HG03064 (cell line): ENCODE data around the gene KCNC2.

ENCODE experiments used
- ATAC-seq: cut with Tn5 transposase; IDR thresholded peaks from one replicate; pipeline ENCODE4 v1.9.1; 2021; ENCODE audit warnings: low read depth; ENCODE audit not compliant: unreplicated experiment

The KCNC2 gene

DNA sequence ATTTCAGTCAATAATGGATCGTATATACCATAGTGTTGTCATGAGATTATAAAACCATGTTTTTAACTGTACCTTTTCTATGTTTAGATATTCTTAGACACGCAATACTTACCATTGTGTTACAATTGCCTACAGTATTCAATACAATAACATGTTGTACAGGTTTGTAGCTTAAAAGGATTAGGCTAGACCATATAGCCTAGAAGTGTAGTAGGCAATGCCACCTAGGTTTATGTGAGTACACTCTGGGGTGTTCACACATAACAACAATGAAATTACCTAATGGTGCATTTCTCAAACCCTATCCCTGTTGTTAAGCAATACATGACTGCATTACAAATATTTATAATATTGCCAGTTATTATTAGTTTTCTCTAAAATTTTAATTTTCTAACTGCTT is 144.2 kb downstream of the KCNC2 start:
- ATAC-seq, result no peak

DNA sequence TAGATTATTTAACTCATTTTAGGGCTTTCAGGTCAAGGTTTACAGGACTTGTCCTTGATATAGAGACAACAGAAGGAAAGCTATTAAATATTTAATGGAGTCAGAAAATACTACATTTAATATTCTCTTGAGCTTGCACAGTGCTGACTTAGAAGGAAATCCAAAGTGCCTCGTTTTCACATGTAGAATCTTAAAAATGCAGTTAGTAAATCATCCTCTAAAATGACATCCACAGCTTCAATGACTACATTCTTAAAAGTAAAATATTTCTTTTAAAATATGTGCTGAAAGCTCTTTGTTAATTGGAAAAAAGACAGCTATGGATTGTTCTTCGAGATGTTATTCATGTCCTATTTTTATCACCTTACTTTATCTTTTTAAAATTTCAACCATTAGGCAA is 146.9 kb downstream of the KCNC2 start:
- ATAC-seq, result no peak

DNA sequence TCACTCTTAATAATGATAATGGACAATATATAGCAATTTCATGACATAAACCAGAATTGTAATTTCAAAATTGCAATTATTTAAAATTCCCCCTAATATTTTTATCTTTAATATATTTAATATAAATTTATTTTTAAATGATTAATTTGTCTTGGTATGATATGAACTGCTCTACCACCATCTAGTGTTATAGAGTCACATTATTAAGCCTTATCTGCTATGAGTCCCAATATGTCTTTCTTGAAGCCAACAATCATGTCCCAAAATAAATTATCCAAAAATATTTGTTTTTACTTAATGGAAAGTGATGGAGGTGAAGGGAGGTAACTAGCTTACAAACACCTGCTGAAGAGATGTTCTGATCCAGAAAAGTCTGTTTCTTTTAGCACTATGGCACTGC is 151.4 kb downstream of the KCNC2 start:
- ATAC-seq, result no peak

DNA sequence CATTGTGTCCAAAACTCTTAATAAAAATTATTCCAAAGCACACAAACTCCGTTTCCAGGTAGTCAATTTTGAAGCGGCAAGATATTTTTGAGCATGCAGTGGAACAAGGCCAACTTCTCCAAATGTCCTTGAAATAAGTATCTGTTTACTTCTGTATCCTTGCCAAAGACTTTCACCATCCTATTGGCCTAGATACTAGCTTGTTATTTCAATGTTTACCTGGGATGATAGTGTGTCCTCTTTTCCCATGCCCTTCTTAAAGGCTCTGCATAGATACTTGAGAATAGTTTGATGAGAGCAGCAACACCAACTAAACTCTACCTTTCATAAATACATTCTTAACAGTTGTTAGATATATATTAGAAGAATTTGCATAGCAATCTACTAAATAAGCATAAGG is 160.9 kb downstream of the KCNC2 start:
- ATAC-seq, result no peak

GRCh38 chr12:75047885-75048525 is 161.6 kb downstream of the KCNC2 start:
- ATAC-seq, result no peak

- ATAC-seq, result no peak
Observed at GRCh38 chr12:75042125-75042524, 167.5 kb downstream of the KCNC2 start.

DNA sequence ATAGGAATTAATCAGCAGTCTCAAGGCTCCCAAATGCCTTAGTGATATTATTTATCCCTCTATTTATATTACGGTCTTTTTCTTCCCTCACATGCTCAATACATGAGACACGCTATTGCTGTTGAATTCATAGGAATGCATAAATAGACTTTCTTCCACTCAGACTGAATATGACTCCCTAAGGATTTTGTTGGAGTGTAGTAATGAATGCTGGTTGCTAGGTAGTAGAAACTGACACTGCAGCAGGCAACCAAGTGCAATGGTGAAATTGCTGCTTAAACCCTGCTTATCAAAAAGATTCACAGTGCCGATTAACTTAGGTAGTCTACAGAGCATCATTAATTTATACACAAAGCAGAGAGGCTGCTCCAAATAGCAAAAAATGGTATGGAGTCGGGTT is 168.2 kb downstream of the KCNC2 start:
- no peak for ATAC-seq

DNA sequence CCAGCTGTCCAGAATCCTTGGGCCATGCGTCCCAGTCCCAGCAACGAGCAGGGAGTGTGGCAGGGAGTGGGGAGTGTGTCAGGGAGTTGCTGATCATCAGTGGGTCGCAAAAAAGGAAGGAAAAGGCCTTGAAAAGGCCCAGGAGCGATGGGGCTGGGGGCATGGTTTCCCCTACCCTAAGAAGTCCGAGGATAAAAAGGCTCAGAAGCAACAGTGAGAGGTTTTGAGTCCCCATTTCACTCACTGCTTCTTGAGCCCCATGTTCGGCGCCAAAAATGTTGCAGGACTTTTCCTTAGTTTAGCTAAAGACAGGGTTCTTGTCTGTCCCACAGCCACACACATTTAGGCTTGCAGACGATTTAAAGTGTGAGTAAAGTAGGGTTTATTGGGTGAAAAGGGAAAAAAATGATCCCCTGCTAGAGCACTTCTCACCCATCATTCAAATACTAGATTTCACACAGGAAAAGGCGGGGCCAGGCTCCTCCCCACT is 189.5 kb downstream of the KCNC2 start:
- no peak for ATAC-seq

GRCh38 chr12:75011120-75011519 is 198.5 kb downstream of the KCNC2 start:
- no peak for ATAC-seq

DNA sequence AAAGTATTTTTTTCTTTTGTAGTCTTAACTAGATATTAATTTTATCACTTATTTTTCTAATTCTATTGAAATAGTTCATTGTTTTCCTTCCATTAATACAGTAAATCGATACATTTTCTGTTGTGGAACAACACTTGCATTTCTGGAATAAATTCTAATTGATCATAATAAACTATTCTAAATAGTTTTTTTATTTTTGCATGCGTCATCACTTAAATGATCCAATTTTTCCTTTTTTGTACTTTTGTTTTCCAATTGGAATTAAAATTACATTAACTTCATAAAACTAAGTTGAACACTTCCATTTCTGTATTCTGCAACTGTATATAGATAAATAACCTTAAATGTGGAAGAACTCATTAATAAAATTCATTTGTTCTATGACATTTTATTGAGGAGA is 202.5 kb downstream of the KCNC2 start:
- no peak for ATAC-seq

GRCh38 chr12:75000120-75000519 is 209.5 kb downstream of the KCNC2 start:
- no peak for ATAC-seq

GRCh38 chr12:74999474-74999873 is 210.2 kb downstream of the KCNC2 start:
- ATAC-seq, result no peak
